GM19025 (cell line): Measurements from ENCODE around the gene CDKN2B-AS1.
"Not testable (repeated sequence)": the region's sequence is repeated elsewhere in the genome, so short reads cannot be mapped to it uniquely, and the experiment has no call there.

Source experiments
- ATAC-seq: cut with Tn5 transposase; IDR thresholded peaks from one replicate; pipeline ENCODE4 v1.9.1; 2021; ENCODE audit warnings: mild to moderate bottlenecking, low read depth, moderate library complexity; ENCODE audit not compliant: unreplicated experiment

CDKN2B-AS1 gene

GRCh38 chr9:22041344-22041743, 46.8 kb downstream of the CDKN2B-AS1 start:
- no peak for ATAC-seq

GRCh38 chr9:22041775-22042174, 47.2 kb downstream of the CDKN2B-AS1 start:
- ATAC-seq = no peak

- no peak for ATAC-seq
Observed at GRCh38 chr9:22043928-22044327, 49.3 kb downstream of the CDKN2B-AS1 start.

DNA sequence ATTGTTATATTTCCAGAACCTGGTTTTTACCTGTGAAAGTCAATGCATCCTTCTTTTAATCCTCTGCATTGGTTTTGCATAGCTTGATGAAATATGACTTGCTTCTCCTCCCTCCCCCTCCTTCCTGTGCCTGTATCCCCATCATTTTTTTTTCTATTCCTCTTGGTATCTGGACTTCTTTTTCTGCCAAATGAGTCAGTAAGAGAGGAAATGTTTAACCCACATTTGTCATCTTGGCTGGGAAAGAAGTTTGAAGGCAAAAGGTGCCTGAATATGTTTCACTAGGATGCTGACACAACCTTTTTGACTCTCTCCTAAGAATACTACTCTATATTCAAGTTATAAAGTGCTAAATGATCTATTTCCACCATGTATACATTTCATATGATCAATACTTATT, 50.0 kb downstream of the CDKN2B-AS1 start:
- ATAC-seq = no peak

GRCh38 chr9:22045423-22045822, 50.8 kb downstream of the CDKN2B-AS1 start:
- ATAC-seq = no peak

DNA sequence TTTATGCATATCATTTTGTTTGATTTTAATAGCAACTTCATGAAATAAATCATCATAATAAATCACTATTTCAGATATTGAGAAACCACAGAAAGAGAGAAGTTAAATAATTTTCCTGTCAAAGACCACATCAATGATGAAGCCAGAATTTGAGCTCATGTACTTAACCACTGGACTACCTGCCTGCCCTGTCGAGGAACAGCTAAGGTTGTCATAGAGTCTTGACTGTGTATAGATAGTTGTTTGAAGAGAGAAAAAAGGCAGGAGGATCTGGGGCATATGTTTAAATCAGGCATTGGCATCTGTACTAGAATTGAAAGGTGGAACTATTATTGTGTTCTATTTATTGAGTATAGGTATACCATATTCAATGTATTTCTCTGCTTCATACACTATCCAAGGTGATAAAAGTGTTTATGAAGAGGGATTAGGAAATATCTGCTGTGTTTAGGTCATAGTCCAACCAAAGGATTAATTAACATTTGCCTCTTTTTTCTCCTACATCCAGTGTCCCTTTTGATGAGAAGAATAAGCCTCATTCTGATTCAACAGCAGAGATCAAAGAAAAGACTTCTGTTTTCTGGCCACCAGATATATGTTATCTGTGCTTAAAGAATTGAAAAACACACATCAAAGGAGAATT, 51.8 kb downstream of the CDKN2B-AS1 start:
- no peak for ATAC-seq

- ATAC-seq = no peak
Observed at GRCh38 chr9:22047596-22047995, 53.0 kb downstream of the CDKN2B-AS1 start.

- ATAC-seq = no peak
Observed at GRCh38 chr9:22049411-22049810, 54.8 kb downstream of the CDKN2B-AS1 start.

DNA sequence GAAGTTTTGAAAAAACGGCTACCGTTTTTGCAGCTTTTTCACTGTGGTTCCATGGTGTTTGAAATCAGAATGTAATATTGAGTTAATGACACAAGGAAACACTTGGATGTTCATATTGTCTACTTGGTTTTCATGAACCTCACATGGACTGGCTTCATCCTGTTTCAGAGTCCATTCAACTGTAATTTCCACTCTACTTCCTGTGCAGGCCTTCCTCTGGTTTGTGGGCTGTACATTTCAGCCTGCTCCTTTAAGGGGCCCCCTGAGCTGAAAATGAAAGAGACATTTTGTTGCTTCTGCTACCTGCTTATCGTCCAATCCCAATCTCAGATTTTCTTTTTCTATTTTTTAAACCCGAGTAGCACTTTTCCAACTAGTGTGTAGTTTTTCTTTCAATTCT, 56.3 kb downstream of the CDKN2B-AS1 start:
- no peak for ATAC-seq

DNA sequence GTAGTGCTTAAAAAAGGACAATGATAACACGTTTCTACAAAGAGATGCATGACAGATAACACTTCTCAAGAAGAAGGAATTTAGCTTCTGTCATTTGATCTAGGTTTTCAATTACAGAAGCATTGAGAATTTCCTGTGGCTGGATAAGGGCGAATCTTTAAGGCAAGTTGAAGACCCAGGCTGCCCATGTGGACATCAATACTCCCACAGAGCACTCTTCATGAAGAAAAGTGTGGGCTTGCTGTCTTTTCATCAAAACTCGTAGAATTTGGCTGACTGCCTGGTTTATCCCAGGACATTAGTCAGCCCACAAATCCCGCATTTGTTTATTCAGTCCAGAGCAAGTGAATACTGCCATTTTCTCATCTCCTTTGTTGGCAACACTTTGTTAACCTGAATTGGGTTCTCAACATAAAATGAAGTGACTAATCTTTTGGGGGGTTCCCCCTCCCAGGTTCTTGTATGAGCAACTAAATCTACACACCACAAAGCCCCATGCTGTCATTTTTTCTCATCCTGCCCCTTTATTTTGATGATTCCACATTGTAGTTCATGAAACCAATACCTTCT, 57.9 kb downstream of the CDKN2B-AS1 start:
- no peak for ATAC-seq

DNA sequence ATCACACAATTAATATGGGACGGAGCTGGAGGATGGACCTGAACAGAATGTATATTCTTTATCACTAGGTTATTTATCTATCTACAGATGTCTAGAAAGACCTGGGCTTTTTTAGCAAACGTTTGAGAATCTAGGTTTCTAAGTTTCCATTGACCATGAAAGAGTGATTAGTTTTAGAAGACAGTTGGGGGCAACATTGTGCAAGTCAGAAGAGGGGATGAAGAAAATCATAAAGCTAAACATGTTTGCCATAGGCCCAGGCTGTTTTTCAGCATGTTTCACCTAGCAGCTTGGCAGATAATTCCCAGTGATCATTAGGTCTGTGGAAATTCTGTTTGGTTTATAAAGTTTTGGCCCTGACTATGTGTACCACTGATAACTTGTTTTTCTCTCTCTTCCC, 58.6 kb downstream of the CDKN2B-AS1 start:
- no peak for ATAC-seq

DNA sequence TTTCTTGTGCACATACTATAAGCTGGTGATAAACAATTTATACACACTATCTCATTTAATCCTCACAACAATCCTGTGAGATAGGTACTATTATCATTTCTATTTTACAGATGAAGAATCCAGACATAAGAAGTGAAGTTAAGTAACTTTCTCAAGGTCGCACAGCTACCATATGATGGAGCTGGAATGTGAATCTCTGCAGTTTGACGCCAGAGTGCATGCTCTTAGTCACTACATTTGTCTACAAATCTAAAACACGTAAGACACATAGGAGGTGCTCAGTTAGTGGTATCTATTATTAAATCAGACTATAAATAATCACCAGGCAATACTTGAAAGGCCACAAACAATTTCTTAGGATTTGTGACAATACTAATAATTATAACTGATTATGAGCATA, 59.5 kb downstream of the CDKN2B-AS1 start:
- no peak for ATAC-seq

DNA sequence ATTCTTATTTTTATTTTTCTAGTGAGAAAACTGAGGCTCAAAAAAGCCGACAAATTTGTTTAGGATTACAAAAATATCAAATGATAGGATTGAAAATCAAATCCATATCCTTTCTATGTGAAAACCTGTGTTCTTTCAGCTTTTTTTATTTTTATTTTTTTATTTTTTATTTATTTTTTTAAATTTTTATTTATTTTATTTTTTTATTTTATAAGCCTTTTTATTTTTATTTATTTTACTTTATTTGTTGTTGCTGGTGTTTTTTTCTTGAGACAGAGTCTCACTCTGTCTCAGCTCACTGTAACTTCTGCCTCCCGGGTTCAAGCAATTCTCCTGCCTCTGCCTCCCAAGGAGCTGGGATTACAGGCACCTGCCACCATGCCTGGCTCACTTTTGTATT, 59.9 kb downstream of the CDKN2B-AS1 start:
- ATAC-seq = no peak

DNA sequence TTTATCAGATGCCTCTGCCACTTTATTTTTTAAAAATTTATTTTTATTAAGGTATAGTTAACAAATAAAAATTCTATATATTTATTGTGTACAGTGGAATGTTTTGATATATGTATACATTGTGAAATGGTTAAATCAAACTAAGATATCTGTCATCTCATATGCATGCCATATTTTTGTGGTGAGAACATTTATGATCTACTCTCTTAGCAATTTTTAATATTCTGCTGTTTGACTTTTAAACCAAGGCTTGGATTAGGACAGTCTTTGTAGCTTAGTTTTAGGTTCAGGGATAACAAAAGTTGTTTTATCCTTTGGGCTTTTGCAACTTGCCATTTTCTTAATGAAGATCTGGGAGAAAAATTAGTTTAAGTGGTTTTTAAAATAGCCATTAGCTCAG, 60.5 kb downstream of the CDKN2B-AS1 start:
- ATAC-seq = no peak

DNA sequence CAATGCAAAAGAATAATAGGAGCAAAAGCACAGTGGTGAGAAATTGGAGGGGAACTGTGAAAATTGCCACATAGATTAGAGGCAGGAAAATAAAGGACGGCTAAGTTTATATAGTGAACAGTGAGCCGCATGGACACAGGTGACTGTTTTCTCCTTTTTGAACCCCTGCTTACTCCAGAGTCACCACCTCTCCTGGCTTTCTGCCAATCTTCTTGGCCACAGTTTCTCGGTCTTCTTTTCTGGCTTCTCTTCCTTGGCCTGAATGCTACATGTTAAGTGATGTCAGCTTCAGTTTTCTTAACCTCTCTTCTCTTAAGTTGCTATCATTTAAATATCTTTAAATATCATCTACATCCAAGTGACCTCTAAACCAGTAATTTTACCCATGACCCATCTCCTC, 61.8 kb downstream of the CDKN2B-AS1 start:
- no peak for ATAC-seq

GRCh38 chr9:22057972-22058371, 63.4 kb downstream of the CDKN2B-AS1 start:
- not testable (repeated sequence) for ATAC-seq

DNA sequence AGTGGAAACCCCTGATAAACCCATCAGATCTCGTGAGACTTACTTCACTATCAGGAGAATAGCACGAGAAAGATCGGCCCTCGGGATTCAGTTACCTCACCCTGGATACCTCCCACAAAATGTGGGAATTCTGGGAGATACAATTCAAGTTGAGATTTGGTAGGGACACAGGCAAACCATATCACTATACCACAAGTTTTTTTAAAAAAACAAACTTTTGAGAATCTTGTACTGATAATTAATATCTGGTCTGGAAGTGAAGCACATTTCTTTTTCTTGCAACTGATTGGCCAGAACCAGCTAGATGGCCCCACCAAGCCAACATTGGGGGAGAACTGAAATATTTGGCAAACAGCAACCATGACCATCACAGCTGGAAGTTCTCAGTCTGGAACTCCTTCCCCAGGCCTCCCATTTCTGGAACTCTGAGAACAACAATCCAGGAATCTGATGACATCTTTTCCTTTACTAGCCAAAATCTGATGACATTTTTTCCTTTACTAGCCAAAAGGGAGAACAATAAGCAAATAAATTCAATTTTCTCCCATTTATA, 66.3 kb downstream of the CDKN2B-AS1 start:
- no peak for ATAC-seq

DNA sequence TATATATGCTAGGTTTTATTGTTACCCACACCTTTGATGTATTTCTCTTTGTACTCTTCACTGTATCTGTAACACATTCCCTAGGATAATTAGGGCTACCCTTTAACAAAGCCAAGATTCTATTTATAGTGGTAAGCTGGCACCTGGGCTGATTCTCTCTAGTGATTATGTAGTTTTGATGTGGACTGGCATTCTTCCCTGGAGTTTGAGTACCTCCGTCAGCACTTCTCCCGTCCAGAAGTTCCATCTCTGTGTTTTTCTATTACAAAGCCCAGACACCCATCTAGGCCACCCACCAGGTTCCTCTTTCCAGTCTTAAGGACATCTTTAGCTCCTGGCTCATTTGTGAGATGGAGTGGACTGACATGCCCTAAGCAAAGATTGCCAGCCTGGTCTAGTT, 70.4 kb downstream of the CDKN2B-AS1 start:
- no peak for ATAC-seq

- no peak for ATAC-seq
Observed at GRCh38 chr9:22065431-22066200, 71.0 kb downstream of the CDKN2B-AS1 start.

DNA sequence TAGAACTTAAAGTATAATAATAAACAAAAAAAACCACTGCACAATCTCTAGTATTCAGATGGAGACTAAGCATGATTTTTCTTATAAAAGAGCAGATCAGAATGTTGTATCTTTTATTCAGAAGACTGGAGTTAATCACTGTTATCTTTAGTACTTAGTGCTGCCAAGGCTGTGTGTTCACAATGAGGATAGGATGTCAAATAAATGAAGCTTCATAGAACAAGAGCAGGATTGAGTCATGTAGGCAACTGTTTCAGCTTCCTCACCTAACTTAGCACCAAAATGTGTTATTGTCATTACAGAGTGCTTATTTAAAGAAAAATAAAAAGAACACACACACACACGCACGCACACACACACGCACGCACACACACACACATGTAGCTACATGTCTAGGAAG, 72.6 kb downstream of the CDKN2B-AS1 start:
- no peak for ATAC-seq

DNA sequence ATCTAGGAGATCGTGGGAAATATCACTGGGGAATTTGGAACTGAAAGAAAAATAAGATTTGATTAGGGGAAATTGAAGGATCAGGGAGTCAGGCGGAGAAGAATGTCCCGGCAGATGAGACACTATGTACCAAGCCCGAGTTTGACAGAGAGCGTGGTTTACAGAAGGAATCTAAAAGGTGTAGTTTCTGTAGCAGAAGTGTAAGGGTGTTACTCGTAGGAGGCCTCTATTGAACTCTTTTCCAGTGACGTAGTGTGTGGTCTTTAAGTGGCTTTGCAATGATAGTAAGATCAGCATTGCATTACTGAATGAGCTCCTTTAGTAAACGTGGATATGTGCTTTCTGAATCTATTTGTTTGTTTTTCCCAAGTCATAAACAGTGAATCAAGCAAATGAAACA, 73.8 kb downstream of the CDKN2B-AS1 start:
- no peak for ATAC-seq

GRCh38 chr9:22073349-22073748, 78.8 kb downstream of the CDKN2B-AS1 start:
- ATAC-seq = no peak
